HG03565 (cell line): ENCODE data around the gene FLG.
"Not testable (repeated sequence)": the region's sequence is repeated elsewhere in the genome, so short reads cannot be mapped to it uniquely, and the experiment has no call there.

ENCODE experiments used
- ATAC-seq: cut with Tn5 transposase; IDR thresholded peaks from one replicate; pipeline ENCODE4 v1.9.1; 2021; ENCODE audit warnings: mild to moderate bottlenecking, moderate library complexity; ENCODE audit not compliant: unreplicated experiment

The FLG gene

DNA sequence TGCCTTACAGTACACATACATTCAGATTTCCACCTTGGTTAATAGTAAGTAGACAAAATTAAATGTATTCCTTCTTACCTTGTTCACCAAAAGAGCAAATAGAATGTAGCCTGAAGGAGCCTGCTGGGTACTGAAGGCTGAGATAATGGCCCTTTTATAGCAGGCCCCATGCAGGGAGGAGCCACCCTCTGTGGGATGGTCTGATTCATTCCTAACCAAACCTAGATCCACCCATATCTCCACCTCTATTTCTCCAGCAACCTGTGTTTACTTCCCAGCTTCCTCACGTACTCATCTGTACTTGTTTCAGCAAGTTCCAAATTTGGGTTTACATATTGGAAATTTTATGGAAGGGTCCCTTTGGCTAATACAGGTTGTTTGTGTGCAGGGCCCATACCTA, at the start of gene FLG:
TSS of gene FLG (minus strand) at position 129 of the 400 bp plus-strand sequence. CDS start 9,783 bp downstream, outside the sequence.
- no peak for ATAC-seq

DNA sequence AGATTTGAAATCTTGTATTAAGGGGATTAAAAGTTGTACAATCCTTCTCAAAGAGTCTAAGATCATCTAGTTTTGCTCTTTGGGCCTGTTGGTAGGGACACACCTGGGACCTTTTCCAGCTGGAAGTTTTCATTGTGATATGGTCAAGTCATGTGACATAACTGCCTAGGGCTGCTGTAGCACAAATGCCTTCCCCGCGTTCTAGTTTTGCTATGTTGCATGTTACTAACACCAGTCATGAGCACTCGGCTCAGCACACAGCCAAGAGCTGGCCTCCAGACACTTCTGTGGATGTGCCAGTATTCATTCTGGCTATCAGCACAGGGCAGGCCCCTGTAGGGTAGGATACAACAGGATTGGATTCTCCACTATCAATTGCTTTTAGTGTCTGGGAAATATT, 49.4 kb upstream of the FLG start:
- no peak for ATAC-seq

DNA sequence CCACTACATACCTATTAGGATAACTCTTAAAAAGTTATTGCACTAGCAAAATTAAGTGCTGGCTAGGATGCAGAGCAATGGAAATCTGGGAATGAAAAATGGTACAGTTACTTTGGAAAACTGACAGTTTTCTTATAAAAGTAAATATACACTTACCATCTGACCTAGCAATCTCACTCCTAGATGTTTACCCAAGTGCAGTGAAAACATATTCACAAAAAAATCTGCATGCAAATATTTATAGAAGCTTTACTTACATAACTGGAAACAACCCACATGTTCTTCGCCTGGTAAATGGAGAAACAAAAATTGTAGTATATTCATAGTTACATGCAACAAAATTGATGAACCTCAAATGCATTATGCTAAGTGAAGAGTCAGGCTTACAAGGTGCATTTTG, 47.6 kb upstream of the FLG start:
- ATAC-seq, result no peak

DNA sequence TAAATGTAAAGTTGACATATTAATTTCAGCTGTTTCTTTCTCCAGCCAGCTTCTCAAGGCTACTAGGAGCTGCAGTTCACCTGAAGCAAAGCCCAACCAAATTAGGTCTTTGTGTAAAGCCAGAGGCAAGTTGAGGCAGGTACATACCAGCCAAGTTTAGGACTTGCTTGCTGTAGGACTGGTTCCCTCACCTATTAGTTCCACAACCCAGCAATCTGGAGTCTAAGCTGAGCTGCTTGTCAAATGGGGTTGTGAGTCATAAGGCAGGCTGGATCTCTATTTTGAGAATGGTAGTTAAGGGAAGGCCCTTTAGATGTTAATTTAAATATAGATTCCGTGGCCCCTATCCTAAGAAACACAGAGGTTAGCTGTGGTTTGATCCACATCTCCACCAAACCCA, 42.4 kb upstream of the FLG start:
- no peak for ATAC-seq

DNA sequence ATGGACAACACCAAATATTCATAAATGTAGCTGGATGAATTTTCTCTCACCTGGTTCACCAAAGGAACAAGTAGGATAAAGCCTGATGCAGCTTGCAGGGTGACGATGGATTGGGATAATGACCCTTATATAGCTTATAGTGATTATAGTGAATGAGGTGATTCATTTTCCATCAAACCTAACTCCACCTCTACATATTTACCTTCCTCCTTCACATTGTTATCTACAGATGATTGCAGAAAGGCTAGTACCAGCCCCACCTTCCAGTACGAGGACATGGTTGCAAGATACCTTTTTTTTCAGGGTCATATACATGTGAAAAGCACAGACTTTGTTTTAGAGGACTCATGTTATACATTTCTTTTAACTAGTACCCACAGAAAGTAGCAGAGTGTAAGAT, 34.9 kb upstream of the FLG start, which contains the start of gene FLG2:
TSS of gene FLG2 (minus strand) at position 101 of the 400 bp plus-strand sequence. CDS start 1,122 bp downstream, outside the sequence.
- ATAC-seq, result no peak

DNA sequence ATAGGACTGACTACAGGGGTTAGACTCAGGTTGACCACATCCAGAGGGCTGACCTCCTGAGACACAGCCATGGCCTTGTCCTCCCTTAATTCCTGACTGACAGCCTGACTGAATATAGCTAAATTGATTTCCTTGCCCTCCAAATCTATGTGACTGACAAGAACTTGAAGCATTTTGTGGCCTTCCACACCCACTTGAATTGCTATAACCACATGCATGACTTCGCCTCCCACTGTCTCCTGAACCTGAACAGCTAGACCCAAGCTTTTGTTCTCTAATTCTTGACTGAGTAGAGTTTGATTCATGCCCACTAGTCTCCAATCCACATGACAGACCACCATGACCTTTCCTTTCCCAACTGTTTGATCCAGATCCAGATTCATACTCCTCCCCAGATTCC, 31.7 kb upstream of the FLG start:
- ATAC-seq, result no peak

DNA sequence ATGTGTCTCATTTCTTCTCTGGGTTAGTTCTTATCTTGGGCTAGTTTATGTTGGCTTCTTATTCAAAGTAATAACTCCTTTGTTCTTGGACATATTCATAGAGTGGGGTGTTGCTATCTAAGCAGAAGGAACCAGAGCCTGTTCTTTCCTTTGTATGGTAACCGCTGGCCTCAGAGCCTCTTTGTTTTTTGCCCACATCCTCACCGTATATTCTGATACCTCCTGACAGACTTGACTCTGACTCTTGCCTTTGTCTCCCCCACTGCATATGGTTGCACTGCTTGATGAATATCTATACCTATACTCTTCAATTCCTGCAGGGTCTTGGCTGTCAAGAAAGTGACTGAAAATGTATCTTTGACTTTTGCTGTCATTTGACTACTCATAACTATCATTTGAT, 24.6 kb upstream of the FLG start:
- no peak for ATAC-seq

DNA sequence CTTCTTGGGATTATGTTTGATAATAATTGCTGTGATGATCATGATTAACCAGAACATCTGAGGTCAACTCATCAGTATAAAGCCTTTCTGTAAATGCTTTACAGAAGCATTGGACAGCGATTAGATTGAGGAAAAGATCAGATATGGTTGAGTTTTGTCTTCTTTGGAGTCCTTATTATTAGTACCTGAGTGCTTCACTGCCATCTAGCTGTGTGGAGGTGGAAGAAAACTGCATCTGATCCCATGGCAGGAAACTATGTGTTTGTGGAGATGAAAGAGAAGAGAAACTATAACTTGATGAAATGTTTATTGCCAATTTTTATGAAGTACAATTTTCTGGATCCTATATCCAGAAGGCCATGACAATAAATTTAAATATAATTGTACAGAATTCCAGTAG, 23.4 kb upstream of the FLG start:
- ATAC-seq, result no peak

DNA sequence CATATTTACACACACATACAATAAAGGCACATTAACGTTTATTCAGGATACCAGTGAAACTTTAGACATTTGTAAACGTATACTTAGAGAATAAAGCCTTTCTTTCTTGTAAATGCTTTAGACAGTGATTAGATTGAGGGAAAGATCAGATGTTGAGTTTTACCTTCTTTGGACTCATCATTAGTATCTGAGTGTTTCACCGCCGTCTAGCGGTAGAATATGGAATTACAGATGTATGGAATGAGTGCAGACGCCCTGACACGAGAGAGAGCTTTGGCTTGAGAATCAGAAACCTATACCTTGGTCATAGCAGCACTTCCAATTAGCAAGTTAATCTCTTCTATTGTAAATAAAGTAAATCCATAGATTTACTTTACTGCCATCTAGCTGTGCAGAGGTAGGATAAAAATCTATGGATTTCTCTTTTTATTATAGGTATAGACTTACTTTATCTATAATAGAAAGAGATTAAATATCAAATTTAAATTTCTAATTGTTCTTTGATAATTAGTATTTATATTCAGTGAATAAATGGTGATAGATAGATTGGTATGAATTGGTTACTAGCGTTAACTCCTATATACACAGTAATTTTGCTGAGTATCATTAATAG, 22.2 kb upstream of the FLG start:
- peak; percentile 51 for ATAC-seq

DNA sequence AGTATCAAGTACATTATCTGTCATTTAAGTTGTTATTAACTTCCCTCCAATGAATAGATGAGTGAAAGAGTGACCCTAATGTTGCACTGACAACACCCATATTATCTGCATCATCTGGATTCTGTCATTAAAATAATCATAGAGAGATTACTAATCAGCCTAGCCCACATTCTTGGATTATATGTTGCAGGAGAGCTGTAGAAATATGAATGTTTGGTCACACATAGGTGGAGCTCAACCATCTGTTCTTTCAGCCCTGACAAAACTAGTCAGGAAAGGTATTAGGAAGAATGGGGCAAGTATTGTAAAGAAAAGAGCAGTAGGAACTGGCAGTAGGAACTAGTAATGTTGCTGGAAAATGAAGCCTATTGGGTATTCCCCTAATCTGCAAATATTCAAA, 19.4 kb upstream of the FLG start:
- ATAC-seq, result no peak

DNA sequence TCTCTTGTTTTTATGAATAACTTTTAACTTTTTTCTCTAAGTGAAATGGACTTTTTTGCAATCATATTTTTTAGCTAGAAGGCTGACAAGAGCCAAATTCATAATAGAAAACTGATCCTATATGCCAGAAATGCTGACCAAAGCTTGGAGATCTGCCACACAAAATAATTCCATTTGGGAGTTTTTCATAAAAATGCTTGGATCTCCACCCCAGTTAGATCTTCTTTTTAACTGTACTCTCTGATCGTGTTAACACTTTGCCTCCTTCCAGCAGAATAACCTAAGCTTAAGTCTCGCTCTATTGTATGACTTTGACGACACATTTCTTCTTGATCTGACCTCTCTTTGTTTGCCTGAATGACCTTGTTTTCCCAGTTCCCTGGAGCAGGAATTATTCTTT, 18.0 kb upstream of the FLG start:
- no peak for ATAC-seq

DNA sequence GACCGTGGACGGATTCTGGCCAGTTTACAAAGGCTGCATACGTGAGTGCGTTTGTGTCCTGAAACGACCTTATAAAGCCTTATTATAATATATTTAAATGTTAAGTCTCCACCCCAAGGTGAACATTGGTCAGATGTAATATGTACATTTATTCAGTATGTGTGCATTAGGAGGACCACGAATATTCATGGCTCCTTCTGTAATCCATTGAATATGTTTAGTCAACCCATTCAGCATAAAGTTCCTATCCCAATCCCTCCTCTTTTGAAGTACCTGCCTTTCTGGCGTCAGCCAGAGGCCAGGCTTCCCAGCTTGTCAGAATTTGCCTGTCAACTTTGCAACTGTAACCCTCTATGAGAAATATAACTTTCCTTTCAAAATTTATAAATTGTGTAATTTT, 10.4 kb upstream of the FLG start:
- ATAC-seq, result no peak

DNA sequence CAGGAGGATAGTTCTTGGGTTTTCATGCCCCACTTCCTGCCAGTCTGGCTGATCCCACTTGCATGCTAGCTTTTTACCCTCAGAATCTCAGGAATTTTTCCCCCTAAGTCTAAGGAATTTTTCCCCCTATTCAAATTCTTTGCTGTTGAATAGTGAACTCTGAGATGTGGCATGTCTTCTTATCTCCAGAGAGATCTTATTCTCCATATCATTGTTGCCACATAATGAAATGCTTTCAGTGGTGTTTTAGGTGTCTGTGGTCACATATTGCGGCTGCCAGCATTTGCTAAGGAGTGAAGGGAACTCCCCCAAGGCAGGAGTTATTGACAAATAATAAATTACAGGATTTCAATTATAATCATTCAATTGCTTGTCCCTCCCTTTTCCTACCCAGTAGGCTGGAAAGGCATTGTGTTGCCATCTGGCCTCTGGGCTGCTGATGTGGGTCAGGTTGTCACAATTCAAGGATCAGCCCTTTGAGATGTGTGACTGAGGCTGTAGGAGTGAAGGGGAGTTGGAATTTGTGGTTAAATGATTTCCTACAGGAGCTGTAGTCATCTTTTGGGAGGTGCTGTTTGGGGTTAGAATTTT, 3.9 kb upstream of the FLG start:
- no peak for ATAC-seq

DNA sequence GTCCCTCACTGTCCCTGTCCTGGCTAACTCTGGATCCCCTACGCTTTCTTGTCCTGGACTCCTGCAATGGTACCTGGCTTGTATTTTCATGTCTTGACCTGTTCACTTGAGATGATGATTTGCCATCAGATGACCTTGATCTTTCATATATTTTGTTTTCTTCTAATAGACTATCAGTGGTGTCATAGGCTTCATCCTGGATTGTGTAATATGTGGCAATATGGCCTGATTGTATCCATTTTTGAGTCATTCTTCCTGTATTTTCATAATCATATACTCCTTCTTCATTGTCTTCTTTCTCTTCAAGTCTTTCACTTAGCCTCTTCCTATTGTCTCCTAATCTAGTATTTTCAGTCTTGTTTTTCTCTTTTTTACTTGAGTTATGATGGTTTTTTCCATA, 11.1 kb downstream of the FLG start:
- ATAC-seq, result no peak

DNA sequence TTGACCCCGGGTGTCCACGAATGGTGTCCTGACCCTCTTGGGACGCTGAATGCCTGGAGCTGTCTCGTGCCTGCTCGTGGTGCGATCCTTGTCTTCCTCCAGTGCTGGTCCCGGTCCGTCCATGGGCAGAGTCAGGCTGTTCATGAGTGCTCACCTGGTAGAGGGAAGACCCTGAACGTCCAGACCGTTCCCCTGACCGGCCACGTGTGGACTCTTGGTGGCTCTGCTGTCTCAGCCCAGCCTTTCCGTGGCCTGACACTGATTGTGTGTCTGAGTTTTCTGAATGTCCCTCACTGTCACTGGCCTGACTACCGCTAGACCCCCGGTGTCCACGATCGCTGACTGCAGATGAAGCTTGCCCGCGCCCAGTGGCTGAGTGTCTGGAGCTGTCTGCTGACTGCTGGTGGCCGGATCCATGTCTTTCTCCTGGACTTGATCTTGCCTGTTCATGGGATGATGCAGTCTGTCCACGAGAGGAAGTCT, 11.7 kb downstream of the FLG start:
- no peak for ATAC-seq

DNA sequence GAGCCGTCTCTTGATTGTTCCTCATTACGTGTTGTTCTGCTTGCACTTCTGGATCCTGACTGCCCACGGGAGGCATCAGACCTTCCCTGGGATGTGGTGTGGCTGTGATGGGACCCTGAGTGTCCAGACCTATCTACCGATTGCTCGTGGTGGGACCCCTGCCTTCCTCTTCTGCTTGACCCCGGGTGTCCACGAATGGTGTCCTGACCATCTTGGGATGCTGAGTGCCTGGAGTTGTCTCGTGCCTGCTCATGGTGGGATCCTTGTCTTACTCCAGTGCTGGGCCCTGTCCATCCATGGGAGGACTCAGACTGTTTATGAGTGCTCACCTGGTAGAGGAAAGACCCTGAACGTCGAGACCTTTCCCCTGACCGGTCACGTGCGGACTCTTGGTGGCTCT, 12.9 kb downstream of the FLG start:
- not testable (repeated sequence) for ATAC-seq

DNA sequence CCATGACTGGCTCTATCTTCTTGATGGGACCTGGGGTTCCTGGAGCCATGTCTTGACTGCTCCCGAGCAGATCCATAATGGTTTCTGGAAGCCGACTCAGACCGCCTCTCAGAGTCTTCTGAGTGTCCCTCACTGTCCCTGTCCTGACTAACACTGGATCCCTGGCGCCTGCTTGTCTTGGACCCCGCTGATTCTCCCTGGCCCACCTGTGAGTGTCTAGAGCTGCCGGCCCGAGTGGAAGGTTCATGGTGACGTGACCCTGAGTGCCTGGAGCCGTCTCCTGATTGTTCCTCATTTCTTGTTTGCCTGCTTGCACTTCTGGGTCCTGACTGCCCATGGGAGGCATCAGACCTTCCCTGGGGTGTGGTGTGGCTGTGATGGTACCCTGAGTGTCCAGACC, 15.1 kb downstream of the FLG start:
- no peak for ATAC-seq

DNA sequence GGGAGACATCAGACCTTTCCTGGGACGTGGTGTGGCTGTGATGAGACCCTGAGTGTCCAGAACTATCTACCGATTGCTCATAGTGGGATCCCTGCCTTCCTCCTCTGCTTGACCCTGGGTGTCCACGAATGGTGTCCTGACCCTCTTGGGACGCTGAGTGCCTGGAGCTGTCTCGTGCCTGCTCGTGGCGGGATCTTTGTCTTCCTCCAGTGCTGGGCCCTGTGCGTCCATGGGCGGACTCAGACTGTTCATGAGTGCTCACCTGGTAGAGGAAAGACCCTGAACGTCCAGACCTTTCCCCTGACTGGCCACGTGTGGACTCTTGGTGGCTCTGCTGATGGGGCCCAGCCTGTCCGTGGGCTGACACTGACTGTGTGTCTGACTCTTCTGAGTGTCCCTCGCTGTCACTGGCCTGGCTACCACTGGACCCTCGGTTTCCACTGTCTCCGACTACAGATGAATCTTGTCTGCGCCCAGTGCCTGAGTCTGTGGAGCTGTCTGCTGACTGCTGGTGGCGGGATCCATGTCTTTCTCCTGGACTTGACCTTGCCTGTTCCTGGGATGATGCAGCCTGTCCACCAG, 15.6 kb downstream of the FLG start:
- ATAC-seq, result not testable (repeated sequence)

DNA sequence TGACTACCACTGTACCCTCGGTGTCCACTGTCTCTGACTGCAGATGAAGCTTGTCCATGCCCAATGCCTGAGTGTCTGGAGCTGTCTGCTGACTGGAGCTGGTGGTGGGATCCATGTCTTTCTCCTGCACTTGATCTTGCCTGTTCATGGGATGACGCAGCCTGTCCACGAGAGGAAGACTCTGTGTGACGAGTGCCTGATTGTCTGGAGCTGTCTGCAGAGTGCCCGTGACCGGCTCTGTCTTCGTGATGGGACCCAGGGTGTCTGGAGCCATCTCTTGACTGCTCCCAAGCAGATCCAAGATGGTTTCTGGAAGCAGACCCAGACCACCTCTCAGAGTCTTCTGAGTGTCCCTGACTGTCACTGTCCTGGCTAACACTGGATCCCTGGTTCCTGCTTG, 16.3 kb downstream of the FLG start:
- ATAC-seq, result not testable (repeated sequence)

DNA sequence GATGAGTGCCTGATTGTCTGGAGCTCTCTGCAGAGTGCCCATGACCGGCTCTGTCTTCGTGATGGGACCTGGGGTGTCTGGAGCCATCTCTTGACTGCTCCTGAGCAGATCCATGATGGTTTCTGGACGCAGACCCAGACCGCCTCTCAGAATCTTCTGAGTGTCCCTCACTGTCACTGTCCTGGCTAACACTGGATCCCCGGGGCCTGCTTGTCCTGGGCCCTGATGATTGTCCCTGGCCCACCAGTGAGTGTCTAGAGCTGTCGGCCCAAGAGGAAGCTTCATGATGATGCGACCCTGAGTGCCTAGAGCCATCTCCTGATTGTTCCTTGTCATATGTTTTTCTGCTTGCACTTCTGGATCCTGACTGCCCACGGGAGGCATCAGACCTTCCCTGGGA, 17.1 kb downstream of the FLG start:
- ATAC-seq, result not testable (repeated sequence)

DNA sequence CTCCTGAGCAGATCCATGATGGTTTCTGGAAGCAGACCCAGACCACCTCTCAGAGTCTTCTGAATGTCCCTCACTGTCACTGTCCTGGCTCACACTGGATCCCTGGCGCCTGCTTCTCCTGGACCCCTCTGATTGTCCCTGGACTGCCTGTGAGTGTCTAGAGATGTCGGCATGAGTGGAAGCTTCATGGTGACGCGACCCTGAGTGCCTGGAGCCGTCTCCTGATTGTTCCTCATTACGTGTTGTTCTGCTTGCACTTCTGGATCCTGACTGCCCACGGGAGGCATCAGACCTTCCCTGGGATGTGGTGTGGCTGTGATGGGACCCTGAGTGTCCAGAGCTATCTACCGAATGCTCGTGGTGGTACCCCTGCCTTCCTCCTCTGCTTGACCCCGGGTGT, 18.9 kb downstream of the FLG start:
- not testable (repeated sequence) for ATAC-seq

DNA sequence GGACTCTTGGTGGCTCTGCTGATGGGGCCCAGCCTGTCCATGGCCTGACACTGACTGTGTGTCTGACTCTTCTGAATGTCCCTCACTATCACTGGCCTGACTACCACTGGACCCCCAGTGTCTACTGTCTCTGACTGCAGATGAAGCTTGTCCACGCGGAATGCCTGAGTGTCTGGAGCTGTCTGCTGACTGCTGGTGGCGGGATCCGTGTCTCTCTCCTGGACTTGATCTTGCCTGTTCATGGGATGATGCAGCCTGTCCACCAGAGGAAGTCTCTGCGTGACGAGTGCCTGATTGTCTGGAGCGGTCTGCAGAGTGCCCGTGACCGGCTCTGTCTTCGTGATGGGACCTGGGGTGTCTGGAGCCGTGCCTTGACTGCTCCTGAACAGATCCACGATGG, 20.3 kb downstream of the FLG start:
- not testable (repeated sequence) for ATAC-seq
